Stimulated activated naive CD4-positive, alpha-beta T cell (primary cell): ENCODE data around the gene VPS54.
A peak's percentile ranks its signal among the peaks of the same experiment; 100 is the strongest.
"Not testable (repeated sequence)": the region's sequence is repeated elsewhere in the genome, so short reads cannot be mapped to it uniquely, and the experiment has no call there.

Experiments used
- DNase-seq, 6 experiments: peaks; one replicate each; lab custom pipeline; 2025; lab: John Stamatoyannopoulos, UW

Gene VPS54

GRCh38 chr2:63872571-63873328 lies 146.5 kb downstream of the VPS54 start:
- DNase-seq = no peak

DNA sequence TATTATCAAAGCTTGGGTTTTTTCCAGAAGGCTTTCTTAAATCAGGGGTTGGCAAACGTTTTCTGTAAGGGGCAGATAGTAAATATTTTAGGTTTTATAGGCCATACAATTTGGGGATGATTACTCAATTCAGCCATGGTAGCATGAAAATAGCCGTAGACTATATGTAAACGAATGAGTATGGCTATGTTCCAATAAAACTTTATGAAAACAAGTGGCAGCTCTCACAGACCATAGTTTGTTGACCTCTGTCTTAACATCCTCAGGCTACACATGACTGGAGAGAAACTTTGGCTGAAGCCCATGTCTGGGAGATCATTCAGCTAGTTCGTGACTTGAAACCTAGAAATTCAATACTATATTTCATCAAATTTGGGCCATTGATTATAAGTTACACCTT lies 147.4 kb downstream of the VPS54 start:
- DNase-seq = no peak

GRCh38 chr2:63870679-63871078 lies 148.5 kb downstream of the VPS54 start:
- DNase-seq = no peak

DNA sequence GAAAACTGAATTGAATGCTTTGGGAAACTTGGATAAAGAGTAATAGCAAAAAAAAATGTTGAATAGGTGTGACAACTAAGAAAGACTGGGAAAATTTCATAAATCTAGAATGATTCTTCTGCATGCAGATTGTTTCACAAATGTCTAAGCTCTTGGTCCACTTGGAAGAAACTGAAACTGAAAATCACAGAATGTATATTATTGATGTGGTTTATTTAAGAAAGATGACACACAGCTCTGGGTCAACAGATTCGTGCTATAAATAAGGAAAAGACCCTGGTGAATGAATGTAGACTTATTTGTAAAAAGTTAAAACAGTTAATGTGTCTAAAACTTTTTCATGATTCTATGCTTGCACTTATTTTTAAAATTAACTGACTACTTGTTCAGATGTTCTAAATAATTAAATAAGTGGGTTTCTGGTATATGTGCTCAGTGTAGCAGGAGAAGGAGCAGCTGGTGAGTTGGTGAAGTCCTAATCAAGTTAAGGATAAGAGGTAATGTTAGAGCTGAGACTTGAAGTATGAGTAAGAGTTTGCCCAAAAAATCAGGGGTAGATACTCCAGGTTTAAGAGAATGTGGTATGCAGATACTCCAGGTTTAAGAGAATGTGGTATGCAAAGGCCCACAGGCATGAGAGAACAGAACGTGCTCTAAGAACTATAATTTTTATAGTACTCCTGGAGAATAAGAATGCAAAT lies 153.1 kb downstream of the VPS54 start:
- no peak for DNase-seq

GRCh38 chr2:63865159-63865799 lies 153.9 kb downstream of the VPS54 start:
- DNase-seq = no peak

- DNase-seq = no peak
Observed at GRCh38 chr2:63863707-63864106, 155.5 kb downstream of the VPS54 start.

GRCh38 chr2:63862806-63863205 lies 156.4 kb downstream of the VPS54 start:
- DNase-seq = no peak

DNA sequence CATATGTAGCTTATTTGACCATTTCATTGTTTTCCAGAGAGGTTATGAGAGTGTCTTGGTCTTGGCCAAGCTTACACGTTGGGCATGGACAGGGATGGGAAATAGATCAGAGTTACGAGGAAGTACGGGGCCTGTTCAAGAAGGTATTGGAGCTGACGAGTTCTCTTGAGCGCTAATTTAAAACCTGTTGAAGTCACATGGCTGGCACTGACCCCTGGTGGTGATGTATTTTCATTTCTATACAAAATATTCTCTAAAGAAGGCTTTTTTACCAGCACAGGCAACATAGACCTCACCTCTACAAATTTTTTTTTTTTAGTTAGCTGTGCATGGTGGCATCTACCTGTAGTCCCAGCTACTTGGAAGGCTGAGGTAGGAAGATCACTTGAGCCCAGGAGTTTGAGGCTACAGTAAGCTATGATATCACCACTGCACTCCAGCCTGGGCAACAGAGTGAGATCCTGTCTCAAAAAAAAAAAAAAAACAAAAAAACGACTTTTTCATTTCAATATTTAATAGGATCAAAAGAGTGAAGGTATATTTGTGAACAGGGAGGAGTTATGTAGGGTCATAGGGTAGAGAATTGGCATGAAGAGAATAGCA lies 157.9 kb downstream of the VPS54 start:
- peak; percentile 22 to 77 (median 58) for DNase-seq

DNA sequence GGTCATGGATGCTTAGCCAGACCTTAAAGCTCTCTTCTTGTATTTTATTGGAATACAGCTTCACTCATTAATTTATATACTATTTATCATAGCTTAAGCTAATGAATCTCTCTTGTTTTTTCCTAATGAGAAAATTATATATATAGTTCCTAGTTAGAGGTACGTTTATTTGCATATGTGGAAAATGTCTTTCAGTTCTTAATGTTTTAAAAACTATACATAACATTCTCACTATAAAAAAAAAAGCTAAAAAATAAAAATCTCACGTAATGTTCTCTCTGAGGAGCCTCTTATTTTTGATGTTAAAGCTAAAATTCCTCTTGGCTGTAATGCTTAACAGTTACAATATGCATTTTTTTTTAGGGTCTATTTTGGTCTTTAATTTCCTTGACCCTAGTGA lies 160.9 kb downstream of the VPS54 start:
- DNase-seq = no peak

DNA sequence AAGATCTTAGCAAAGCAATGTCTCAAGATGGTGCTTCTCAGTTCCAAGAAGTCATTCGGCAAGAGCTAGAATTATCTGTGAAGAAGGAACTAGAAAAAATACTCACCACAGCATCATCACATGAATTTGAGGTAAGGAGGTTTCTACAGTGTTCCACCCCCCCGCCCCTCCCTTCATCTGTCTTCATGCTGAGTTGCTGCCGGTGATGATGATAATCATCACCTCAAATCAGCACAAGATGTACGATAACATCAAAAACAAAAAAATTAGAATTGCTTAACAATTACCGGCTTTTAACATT lies 163.0 kb downstream of the VPS54 start:
- DNase-seq = peak; percentile 42 to 84 (median 73)

DNA sequence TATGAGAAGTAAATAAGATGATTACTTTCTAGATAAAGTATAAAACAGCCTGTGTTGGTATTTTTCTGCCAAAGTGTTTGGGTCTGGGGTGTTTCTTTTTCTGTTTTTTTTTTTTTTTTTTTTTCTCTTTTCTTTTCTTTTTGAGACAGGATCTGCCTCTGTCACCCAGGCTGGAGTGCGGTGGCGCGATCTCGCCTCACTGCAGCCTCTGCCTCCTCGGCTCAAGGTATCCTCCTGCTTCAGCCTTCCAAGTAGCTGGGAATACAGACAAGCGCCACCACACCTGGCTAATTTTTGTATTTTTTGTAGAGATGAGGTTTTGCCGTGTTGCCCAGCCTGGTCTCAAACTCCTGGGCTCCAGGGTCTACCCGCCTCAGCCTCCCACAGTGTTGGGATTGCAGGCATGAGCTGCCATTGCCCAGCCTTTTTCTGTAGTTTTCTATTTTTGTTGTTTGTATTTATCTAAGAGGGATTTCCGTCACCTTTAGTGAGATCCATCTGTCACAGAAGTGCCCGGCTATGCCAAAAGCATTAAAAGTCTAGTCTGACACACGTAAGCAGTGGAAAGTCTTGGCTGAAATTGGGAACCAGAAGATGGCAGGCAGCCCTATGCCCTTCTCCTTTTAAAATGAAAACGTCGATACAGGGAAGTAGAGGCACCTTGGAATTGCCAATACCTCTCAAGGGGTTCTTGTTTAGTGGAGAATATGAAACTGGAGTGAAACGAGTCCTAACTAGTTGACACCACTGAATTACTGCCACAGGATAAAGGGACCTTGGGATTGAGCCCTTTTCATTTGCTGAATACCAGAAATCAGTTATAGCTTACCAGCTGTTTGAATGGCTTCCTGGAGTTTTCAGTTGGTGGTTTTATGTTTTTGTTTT lies 163.6 kb downstream of the VPS54 start:
- no peak for DNase-seq

GRCh38 chr2:63853527-63854310 lies 165.5 kb downstream of the VPS54 start:
- DNase-seq = no peak

DNA sequence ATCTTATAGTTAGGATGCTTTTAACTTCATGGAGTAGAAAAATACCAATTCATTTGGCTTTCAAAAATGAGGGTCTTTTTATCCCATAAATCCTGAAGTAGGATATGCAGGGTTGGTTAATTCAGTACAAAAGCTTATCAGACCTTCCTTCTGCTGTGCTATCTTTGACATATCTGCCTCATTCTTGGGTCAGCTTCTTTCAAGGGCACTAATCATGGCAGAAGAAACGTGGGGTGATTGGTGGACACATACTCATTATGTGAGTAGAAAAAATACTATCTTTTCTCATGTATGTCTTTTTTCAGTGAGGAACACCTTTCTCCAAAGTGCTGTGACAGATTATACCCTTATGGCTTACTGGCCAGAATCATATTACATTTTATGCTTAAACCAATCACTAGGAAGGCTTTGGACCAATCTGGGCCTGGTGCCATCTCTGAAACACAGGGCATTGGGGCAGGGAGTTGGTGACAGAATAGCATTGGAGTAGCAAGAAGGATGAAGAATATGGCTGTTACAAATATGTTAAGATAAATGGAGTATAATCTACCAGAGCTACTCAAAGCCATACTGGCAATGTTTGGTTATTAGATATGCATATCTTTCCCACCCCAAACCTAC lies 167.4 kb downstream of the VPS54 start:
- DNase-seq = no peak

GRCh38 chr2:63850649-63851048 lies 168.6 kb downstream of the VPS54 start:
- no peak for DNase-seq

DNA sequence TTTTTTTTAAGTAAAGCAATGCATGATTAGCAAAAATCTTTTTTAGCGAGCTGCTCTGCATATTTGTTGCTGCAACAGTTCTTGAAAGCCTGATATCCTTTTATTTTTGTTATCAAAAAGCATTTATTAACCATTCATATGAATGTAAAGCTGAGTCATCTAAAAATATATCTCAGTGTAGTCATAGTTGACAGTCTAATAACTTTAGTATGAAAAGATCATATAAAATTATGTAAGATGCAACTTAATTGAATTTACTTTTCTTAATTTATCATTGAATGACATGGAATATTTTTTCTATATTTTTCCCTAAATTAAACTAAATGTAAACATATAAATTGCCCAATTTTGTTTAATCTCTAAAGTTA lies 169.0 kb downstream of the VPS54 start:
- DNase-seq = no peak

- DNase-seq = no peak
Observed at GRCh38 chr2:63849381-63850203, 169.6 kb downstream of the VPS54 start.

GRCh38 chr2:63847571-63847970 lies 171.7 kb downstream of the VPS54 start:
- DNase-seq = not testable (repeated sequence)

GRCh38 chr2:63846487-63846886 lies 172.7 kb downstream of the VPS54 start:
- no peak for DNase-seq

- DNase-seq = no peak
Observed at GRCh38 chr2:63845866-63846265, 173.4 kb downstream of the VPS54 start.

DNA sequence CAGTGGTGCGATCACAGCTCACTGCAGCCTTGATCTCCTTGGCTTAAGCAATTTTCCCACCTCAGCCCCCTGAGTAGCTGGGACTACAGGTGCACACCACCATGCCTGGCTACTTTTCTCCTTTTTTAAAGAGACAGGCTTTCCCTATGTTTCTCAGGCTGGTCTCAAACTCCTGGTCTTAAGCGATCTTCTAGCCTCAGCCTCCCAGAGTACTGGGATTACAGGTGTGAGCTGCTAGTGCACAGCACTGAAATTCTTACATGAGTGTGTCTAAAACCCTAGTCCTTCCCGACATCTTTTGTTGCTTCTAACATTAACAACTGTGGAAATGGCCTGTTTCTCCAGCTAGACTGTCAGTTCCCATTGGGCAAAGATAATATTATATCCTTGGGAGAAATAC lies 174.6 kb downstream of the VPS54 start:
- no peak for DNase-seq
